ENCODE measurements around the gene KCNN4. TPM values are rescaled to one million over a fixed set of nuclear protein-coding genes. Genes with fewer than 3 reads are reported as not detected.

Gene KCNN4
- total RNA-seq, 6 experiments from 2014 or later = 0.18 to 1.4 (median 0.27) TPM; not detected in 1

- DNase-seq = no peak
- TF ChIP-seq CTCF (IDR thresholded peaks at IDR 0.05) (no peak), POLR2A (IDR thresholded peaks at IDR 0.05) (no peak)
- Histone ChIP-seq H3K27me3 (no peaks in the 10 kb centered on the region), H3K4me1 (no peaks in the 10 kb centered on the region), H3K9me3 (no peaks in the 10 kb centered on the region), H3K36me3 (no peaks in the 10 kb centered on the region), H3K4me3 (no peak overlapping the region), H3K27ac (no peak overlapping the region)
- intact Hi-C loops (cut with DNase I) = no loop called here
- ATAC-seq = no peak
- WGBS (ENCODE audit: insufficient coverage, low coverage, low lambda C conversion rate, missing lambda C conversion rate) = 77% methylated on average over 4 of the region's 8 CpGs
These were observed 55.9 kb downstream of the KCNN4 start for GRCh38 chr19:43724896-43725295.

- Histone ChIP-seq H3K4me3 (no peak overlapping the region), H3K4me1 (no peaks in the 10 kb centered on the region), H3K27me3 (no peaks in the 10 kb centered on the region), H3K27ac (no peak overlapping the region), H3K36me3 (no peaks in the 10 kb centered on the region), H3K9me3 (no peaks in the 10 kb centered on the region)
- intact Hi-C loops (cut with DNase I) = no loop called here
- WGBS (ENCODE audit: insufficient coverage, low coverage, low lambda C conversion rate, missing lambda C conversion rate) = 66% methylated on average over 8 of the region's 8 CpGs
- no peak for TF ChIP-seq CTCF (IDR thresholded peaks at IDR 0.05)
- TF ChIP-seq POLR2A (IDR thresholded peaks at IDR 0.05) = no peak
- ATAC-seq = no peak
- no peak for DNase-seq
These were observed 57.2 kb downstream of the KCNN4 start for GRCh38 chr19:43723588-43723987.

- TF ChIP-seq POLR2A (IDR thresholded peaks at IDR 0.05) (no peak), CTCF (IDR thresholded peaks at IDR 0.05) (no peak)
- no peak overlapping the region for H3K27ac ChIP-seq
- intact Hi-C loops (cut with DNase I) = no loop called here
- H3K27me3 ChIP-seq = no peaks in the 10 kb centered on the region
- ATAC-seq = no peak
- 70% methylated on average over 5 of the region's 5 CpGs for WGBS (ENCODE audit: insufficient coverage, low coverage, low lambda C conversion rate, missing lambda C conversion rate)
- no peaks in the 10 kb centered on the region for H3K9me3 ChIP-seq
- no peak for DNase-seq
- H3K4me3 ChIP-seq = no peak overlapping the region
- H3K4me1 ChIP-seq = no peaks in the 10 kb centered on the region
- H3K36me3 ChIP-seq = no peaks in the 10 kb centered on the region
These were observed 59.2 kb downstream of the KCNN4 start for GRCh38 chr19:43721469-43722048.

GRCh38 chr19:43720936-43721335 lies 59.8 kb downstream of the KCNN4 start:
- Histone ChIP-seq H3K27ac (no peak overlapping the region), H3K9me3 (no peaks in the 10 kb centered on the region), H3K36me3 (no peaks in the 10 kb centered on the region), H3K4me1 (no peaks in the 10 kb centered on the region), H3K4me3 (no peak overlapping the region), H3K27me3 (no peaks in the 10 kb centered on the region)
- TF ChIP-seq POLR2A (IDR thresholded peaks at IDR 0.05) = no peak
- no peak for TF ChIP-seq CTCF (IDR thresholded peaks at IDR 0.05)
- ATAC-seq = no peak
- intact Hi-C loops (cut with DNase I) = no loop called here
- WGBS (ENCODE audit: insufficient coverage, low coverage, low lambda C conversion rate, missing lambda C conversion rate) = 74% methylated on average over 9 of the region's 10 CpGs
- no peak for DNase-seq

GRCh38 chr19:43719918-43720317 lies 60.9 kb downstream of the KCNN4 start:
- Histone ChIP-seq H3K27me3 (no peaks in the 10 kb centered on the region), H3K4me1 (no peaks in the 10 kb centered on the region), H3K27ac (no peak overlapping the region), H3K4me3 (no peak overlapping the region), H3K9me3 (no peaks in the 10 kb centered on the region), H3K36me3 (no peaks in the 10 kb centered on the region)
- DNase-seq (no peak), ATAC-seq (no peak)
- TF ChIP-seq POLR2A (IDR thresholded peaks at IDR 0.05) = no peak
- no peak for TF ChIP-seq CTCF (IDR thresholded peaks at IDR 0.05)
- intact Hi-C loops (cut with DNase I) = no loop called here
- WGBS (ENCODE audit: insufficient coverage, low coverage, low lambda C conversion rate, missing lambda C conversion rate) = 76% methylated on average over 5 of the region's 5 CpGs
